Measurements from ENCODE around the gene NUDT8.

GRCh38 chr11:67588136-67588503 is 41.6 kb downstream of the NUDT8 start:
- TF ChIP-seq YY1 (IDR thresholded peaks at IDR 0.05; ENCODE audit: insufficient read depth, insufficient read length) (no peak), ZNF274 (IDR thresholded peaks at IDR 0.05; ENCODE audit: low read depth, low read length) (no peak), SUZ12 (IDR thresholded peaks at IDR 0.05; ENCODE audit: extremely low read depth, insufficient read depth, insufficient read length) (no peak)

Data from NT2/D1 (cell line).